ENCODE data around the gene ZNF768.
A peak's percentile ranks its signal among the peaks of the same experiment; 100 is the strongest.
"Not testable (repeated sequence)": the region's sequence is repeated elsewhere in the genome, so short reads cannot be mapped to it uniquely, and the experiment has no call there.

Gene ZNF768

GRCh38 chr16:30555315-30556124 is 29.2 kb upstream of the ZNF768 start:
- no peak for DNase-seq

- no peak for DNase-seq
Observed at GRCh38 chr16:30554557-30555314, 28.4 kb upstream of the ZNF768 start.

- DNase-seq, result no peak
Observed at GRCh38 chr16:30553393-30553899, 27.1 kb upstream of the ZNF768 start.

- no peak for DNase-seq
Observed at GRCh38 chr16:30552956-30553355, 26.6 kb upstream of the ZNF768 start.

- no peak for DNase-seq
Observed at GRCh38 chr16:30551781-30552180, 25.4 kb upstream of the ZNF768 start.

- no peak for DNase-seq
Observed at GRCh38 chr16:30548416-30549253, 22.3 kb upstream of the ZNF768 start.

- DNase-seq, result no peak
Observed at GRCh38 chr16:30546115-30546514, 19.7 kb upstream of the ZNF768 start.

- DNase-seq, result no peak
Observed at GRCh38 chr16:30543067-30543466, 16.7 kb upstream of the ZNF768 start.

GRCh38 chr16:30541502-30542329 is 15.3 kb upstream of the ZNF768 start:
- DNase-seq, result no peak

- DNase-seq, result not testable (repeated sequence)
Observed at GRCh38 chr16:30540916-30541464, 14.6 kb upstream of the ZNF768 start.

- not testable (repeated sequence) for DNase-seq
Observed at GRCh38 chr16:30539986-30540526, 13.7 kb upstream of the ZNF768 start.

- DNase-seq, result no peak
Observed at GRCh38 chr16:30539000-30539964, 12.9 kb upstream of the ZNF768 start.

- not testable (repeated sequence) for DNase-seq
Observed at GRCh38 chr16:30536391-30537024, 10.1 kb upstream of the ZNF768 start.

- DNase-seq, result peak; percentile 5 to 75 (median 67)
Observed at GRCh38 chr16:30535777-30536190, 9.4 kb upstream of the ZNF768 start.

GRCh38 chr16:30535106-30535776 is 8.9 kb upstream of the ZNF768 start:
- DNase-seq, result no peak

GRCh38 chr16:30534368-30535105 is 8.2 kb upstream of the ZNF768 start, which contains the start of gene ZNF747:
ZNF747 (minus strand) TSS chr16:30534858; CDS start chr16:30534679, 179 bp downstream.
- peak; percentile 82 to 96 (median 94) for DNase-seq

GRCh38 chr16:30533748-30534367 is 7.5 kb upstream of the ZNF768 start:
- DNase-seq, result peak in 1 of 3 experiments; percentile 33

GRCh38 chr16:30533146-30533522 is 6.8 kb upstream of the ZNF768 start:
- no peak for DNase-seq
